Calu3 (cell line): ENCODE data around the gene CERS3. TPM values are rescaled to one million over a fixed set of nuclear protein-coding genes. Genes with fewer than 3 reads are reported as not detected.

Source experiments
- BruUV-seq: library from RNA; stranded (reverse); fragments of 400-500 nt; replicated peaks from 2 replicates; lab custom pipeline; 2021; lab: Mats Ljungman, UMichigan
- CTCF ChIA-PET: fragments of 300-600 bp; sonication (Branson Sonifier 250); formaldehyde crosslinking; loops from one replicate; lab custom pipeline; 2022; ENCODE audit warnings: antibody characterized with exemption; lab: Charles Lee
- DNase-seq: peaks from one replicate; pipeline ENCODE4 v3.0.0; 2022
- H3K27ac Mint-ChIP-seq: one replicate; pipeline ENCODE4 v1.8.0; 2022; ENCODE audit warnings: mixed read lengths; ENCODE audit not compliant: unreplicated experiment
- H3K27me3 Mint-ChIP-seq: one replicate; pipeline ENCODE4 v1.8.0; 2022; ENCODE audit warnings: mixed read lengths; ENCODE audit not compliant: unreplicated experiment
- H3K36me3 Mint-ChIP-seq: one replicate; pipeline ENCODE4 v1.8.0; 2022; ENCODE audit warnings: mild to moderate bottlenecking, moderate library complexity, mixed read lengths; ENCODE audit not compliant: insufficient read depth, unreplicated experiment
- H3K4me1 Mint-ChIP-seq: one replicate; pipeline ENCODE4 v1.8.0; 2022; ENCODE audit warnings: mild to moderate bottlenecking, low read depth, mixed read lengths; ENCODE audit not compliant: unreplicated experiment
- H3K4me3 Mint-ChIP-seq: one replicate; pipeline ENCODE4 v1.8.0; 2022; ENCODE audit warnings: mild to moderate bottlenecking, low read depth, moderate library complexity, mixed read lengths; ENCODE audit not compliant: unreplicated experiment
- H3K9me3 Mint-ChIP-seq: one replicate; pipeline ENCODE4 v1.8.0; 2022; ENCODE audit warnings: low read depth, mixed read lengths; ENCODE audit not compliant: unreplicated experiment
- intact Hi-C: fragments of 100-400 bp; cut with micrococcal nuclease; formaldehyde crosslinking; loops from one replicate; pipeline ENCODE4 v1.10.0; 2022; ENCODE audit not compliant: unreplicated experiment
- total RNA-seq: library from RNA; stranded (reverse); gene quantifications from 2 replicates; pipeline ENCODE4 v1.2.3, GENCODE V29; 2022
- TF ChIP-seq, protein P1 (sequence below): fragments of 200-600 bp; IDR thresholded peaks from one replicate; pipeline ENCODE4 v1.8.0; 2022; ENCODE audit warnings: antibody characterized with exemption; ENCODE audit not compliant: unreplicated experiment

CERS3 gene
- total RNA-seq, 1 experiment from 2014 or later, result 0.61 TPM

DNA sequence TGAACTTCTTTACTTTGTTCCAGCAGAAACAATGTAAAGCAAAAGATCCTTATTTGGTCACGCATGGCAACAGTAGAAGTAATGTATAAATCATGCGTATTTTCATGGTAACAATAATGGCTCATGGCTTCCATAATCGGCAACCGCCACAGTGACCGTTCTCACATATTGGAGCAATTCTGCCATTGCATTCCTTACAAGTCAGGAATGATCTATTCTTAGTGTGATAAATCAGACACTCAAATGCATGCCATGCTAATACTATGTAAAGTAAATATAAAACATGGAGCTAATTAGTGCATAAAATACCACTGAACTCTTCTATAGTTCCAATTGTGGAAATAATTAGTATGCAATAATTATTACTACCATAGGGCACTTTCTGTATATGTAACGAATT, 13.5 kb upstream of the CERS3 start:
- Mint-ChIP-seq H3K9me3 (peaks cover 12% of the 10 kb centered on the region), H3K4me3 (no peak overlapping the region), H3K27me3 (peaks cover 6% of the 10 kb centered on the region), H3K27ac (no peak overlapping the region), H3K4me1 (no peaks in the 10 kb centered on the region), H3K36me3 (no peaks in the 10 kb centered on the region)
- DNase-seq, result no peak
- CTCF ChIA-PET, result no interaction called here
- intact Hi-C loops, result no loop called here
- no TSS peak for BruUV-seq
- TF ChIP-seq, protein P1, sequence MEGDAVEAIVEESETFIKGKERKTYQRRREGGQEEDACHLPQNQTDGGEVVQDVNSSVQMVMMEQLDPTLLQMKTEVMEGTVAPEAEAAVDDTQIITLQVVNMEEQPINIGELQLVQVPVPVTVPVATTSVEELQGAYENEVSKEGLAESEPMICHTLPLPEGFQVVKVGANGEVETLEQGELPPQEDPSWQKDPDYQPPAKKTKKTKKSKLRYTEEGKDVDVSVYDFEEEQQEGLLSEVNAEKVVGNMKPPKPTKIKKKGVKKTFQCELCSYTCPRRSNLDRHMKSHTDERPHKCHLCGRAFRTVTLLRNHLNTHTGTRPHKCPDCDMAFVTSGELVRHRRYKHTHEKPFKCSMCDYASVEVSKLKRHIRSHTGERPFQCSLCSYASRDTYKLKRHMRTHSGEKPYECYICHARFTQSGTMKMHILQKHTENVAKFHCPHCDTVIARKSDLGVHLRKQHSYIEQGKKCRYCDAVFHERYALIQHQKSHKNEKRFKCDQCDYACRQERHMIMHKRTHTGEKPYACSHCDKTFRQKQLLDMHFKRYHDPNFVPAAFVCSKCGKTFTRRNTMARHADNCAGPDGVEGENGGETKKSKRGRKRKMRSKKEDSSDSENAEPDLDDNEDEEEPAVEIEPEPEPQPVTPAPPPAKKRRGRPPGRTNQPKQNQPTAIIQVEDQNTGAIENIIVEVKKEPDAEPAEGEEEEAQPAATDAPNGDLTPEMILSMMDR, result no peak

GRCh38 chr15:100537331-100537730, 8.6 kb upstream of the CERS3 start:
- no peak for DNase-seq
- Mint-ChIP-seq H3K36me3 (no peaks in the 10 kb centered on the region), H3K4me3 (no peak overlapping the region), H3K9me3 (peaks cover 8% of the 10 kb centered on the region), H3K4me1 (no peaks in the 10 kb centered on the region), H3K27ac (no peak overlapping the region), H3K27me3 (peaks cover 33% of the 10 kb centered on the region)
- no TSS peak for BruUV-seq
- TF ChIP-seq, protein P1, result no peak
- intact Hi-C loops, result no loop called here
- CTCF ChIA-PET, result no interaction called here

DNA sequence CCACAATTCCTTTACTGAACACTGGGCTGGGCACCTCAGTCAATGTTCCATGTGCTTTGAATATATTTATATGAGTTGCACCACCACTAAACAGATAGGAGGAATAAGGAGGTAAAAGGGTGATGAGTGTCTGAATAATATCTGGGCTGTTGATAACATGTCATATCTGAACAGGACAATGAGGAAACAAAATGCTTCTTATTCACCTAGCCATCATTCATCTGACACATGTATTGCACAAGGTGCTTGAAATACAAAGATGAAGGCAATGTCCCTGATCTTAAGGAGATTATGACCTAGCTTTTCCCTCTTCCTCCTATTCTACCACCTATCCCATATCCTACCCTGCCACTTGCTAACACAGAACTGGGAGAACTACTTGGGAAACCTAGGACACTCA, 8.0 kb upstream of the CERS3 start:
- H3K27ac Mint-ChIP-seq, result no peak overlapping the region
- H3K9me3 Mint-ChIP-seq, result peaks cover 8% of the 10 kb centered on the region
- peaks cover 39% of the 10 kb centered on the region for H3K27me3 Mint-ChIP-seq
- BruUV-seq, result no TSS peak
- H3K4me3 Mint-ChIP-seq, result no peak overlapping the region
- TF ChIP-seq, protein P1, result no peak
- no peaks in the 10 kb centered on the region for H3K4me1 Mint-ChIP-seq
- CTCF ChIA-PET, result no interaction called here
- intact Hi-C loops, result no loop called here
- H3K36me3 Mint-ChIP-seq, result no peaks in the 10 kb centered on the region
- DNase-seq, result no peak

- intact Hi-C loops, result no loop called here
- BruUV-seq, result no TSS peak
- no peak overlapping the region for H3K4me3 Mint-ChIP-seq
- no peak for DNase-seq
- no peaks in the 10 kb centered on the region for H3K4me1 Mint-ChIP-seq
- no peaks in the 10 kb centered on the region for H3K9me3 Mint-ChIP-seq
- TF ChIP-seq, protein P1, result no peak
- H3K27me3 Mint-ChIP-seq, result peaks cover 66% of the 10 kb centered on the region
- H3K36me3 Mint-ChIP-seq, result no peaks in the 10 kb centered on the region
- CTCF ChIA-PET, result no interaction called here
- H3K27ac Mint-ChIP-seq, result no peak overlapping the region
Observed at GRCh38 chr15:100533886-100534285, 5.1 kb upstream of the CERS3 start.
